WTC11 (cell line): ENCODE results near the gene AURKA.

Experiments used
- TF ChIP-seq, protein P1 (sequence below): fragments of 200-600 bp; IDR thresholded peaks from 2 replicates; pipeline ENCODE4 v1.8.0; 2022; ENCODE audit warnings: antibody characterized with exemption
- TF ChIP-seq, protein P2 (sequence below): sonication (generic); formaldehyde crosslinking; IDR thresholded peaks from 2 replicates; pipeline ENCODE4 v1.8.1; 2022; ENCODE audit warnings: low read depth, missing genetic modification reagents, borderline replicate concordance
- TF ChIP-seq, protein P3 (sequence below): sonication (generic); formaldehyde crosslinking; IDR thresholded peaks from 2 replicates; pipeline ENCODE4 v1.8.0; 2022; ENCODE audit warnings: mild to moderate bottlenecking, missing genetic modification reagents
- TF ChIP-seq, protein P4 (sequence below): sonication (generic); formaldehyde crosslinking; IDR thresholded peaks from 2 replicates; pipeline ENCODE4 v1.8.0; 2022; ENCODE audit warnings: mild to moderate bottlenecking, missing genetic modification reagents

DNA sequence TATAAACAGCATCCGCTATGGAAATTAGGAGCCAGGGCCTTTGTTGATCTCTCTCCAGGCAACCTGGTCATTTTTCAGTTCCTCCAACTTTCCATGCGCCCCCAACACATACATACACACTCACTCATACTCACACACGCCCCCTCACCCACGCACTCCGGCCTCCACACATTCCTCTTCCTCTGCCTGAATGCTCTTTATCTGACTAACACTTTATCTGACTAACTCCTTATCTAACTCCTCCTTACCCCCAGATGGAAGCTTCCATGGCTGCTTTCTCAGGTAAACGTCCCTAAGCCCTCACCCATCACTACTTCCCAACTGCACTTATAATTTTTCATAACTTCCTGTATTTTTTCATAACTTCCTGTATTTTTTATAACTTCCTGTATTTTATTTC is 37.5 kb upstream of the AURKA start:
- TF ChIP-seq, protein P1, sequence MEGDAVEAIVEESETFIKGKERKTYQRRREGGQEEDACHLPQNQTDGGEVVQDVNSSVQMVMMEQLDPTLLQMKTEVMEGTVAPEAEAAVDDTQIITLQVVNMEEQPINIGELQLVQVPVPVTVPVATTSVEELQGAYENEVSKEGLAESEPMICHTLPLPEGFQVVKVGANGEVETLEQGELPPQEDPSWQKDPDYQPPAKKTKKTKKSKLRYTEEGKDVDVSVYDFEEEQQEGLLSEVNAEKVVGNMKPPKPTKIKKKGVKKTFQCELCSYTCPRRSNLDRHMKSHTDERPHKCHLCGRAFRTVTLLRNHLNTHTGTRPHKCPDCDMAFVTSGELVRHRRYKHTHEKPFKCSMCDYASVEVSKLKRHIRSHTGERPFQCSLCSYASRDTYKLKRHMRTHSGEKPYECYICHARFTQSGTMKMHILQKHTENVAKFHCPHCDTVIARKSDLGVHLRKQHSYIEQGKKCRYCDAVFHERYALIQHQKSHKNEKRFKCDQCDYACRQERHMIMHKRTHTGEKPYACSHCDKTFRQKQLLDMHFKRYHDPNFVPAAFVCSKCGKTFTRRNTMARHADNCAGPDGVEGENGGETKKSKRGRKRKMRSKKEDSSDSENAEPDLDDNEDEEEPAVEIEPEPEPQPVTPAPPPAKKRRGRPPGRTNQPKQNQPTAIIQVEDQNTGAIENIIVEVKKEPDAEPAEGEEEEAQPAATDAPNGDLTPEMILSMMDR, result no peak
- TF ChIP-seq, protein P2, sequence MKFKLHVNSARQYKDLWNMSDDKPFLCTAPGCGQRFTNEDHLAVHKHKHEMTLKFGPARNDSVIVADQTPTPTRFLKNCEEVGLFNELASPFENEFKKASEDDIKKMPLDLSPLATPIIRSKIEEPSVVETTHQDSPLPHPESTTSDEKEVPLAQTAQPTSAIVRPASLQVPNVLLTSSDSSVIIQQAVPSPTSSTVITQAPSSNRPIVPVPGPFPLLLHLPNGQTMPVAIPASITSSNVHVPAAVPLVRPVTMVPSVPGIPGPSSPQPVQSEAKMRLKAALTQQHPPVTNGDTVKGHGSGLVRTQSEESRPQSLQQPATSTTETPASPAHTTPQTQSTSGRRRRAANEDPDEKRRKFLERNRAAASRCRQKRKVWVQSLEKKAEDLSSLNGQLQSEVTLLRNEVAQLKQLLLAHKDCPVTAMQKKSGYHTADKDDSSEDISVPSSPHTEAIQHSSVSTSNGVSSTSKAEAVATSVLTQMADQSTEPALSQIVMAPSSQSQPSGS (CRISPR knock-in tag), result no peak
- TF ChIP-seq, protein P3, sequence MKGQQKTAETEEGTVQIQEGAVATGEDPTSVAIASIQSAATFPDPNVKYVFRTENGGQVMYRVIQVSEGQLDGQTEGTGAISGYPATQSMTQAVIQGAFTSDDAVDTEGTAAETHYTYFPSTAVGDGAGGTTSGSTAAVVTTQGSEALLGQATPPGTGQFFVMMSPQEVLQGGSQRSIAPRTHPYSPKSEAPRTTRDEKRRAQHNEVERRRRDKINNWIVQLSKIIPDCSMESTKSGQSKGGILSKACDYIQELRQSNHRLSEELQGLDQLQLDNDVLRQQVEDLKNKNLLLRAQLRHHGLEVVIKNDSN (CRISPR knock-in tag), result no peak
- TF ChIP-seq, protein P4, sequence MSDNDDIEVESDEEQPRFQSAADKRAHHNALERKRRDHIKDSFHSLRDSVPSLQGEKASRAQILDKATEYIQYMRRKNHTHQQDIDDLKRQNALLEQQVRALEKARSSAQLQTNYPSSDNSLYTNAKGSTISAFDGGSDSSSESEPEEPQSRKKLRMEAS, result no peak
